SK-N-SH (cell line): Measurements from ENCODE around the gene RNF8.

Source experiments
- GABPA ChIP-seq: IDR thresholded peaks from 2 replicates; pipeline ENCODE4 v1.4.0; 2012; ENCODE audit warnings: low read depth, mild to moderate bottlenecking
- SMC3 ChIP-seq: IDR thresholded peaks from 2 replicates; pipeline ENCODE4 v1.6.1; 2012; ENCODE audit warnings: low read depth, low read length, improper control_type of control experiment
- TAF1 ChIP-seq: IDR thresholded peaks from 2 replicates; pipeline ENCODE4 v1.6.1; 2012; ENCODE audit warnings: low read depth, mild to moderate bottlenecking, low read length, moderate library complexity, borderline replicate concordance
- TF ChIP-seq, protein P1 (sequence below): fragments of 200-600 bp; sonication (generic); IDR thresholded peaks from 2 replicates; pipeline ENCODE4 v1.6.1; 2017; ENCODE audit warnings: antibody characterized with exemption, mild to moderate bottlenecking, moderate library complexity
- TF ChIP-seq, protein P2 (sequence below): IDR thresholded peaks from 2 replicates; pipeline ENCODE4 v1.4.0; 2012; ENCODE audit warnings: low read depth

GRCh38 chr6:37321101-37321500, 32.7 kb upstream of the RNF8 start:
- TF ChIP-seq GABPA, result no peak
- TF ChIP-seq SMC3, result no peak
- TF ChIP-seq, protein P1, sequence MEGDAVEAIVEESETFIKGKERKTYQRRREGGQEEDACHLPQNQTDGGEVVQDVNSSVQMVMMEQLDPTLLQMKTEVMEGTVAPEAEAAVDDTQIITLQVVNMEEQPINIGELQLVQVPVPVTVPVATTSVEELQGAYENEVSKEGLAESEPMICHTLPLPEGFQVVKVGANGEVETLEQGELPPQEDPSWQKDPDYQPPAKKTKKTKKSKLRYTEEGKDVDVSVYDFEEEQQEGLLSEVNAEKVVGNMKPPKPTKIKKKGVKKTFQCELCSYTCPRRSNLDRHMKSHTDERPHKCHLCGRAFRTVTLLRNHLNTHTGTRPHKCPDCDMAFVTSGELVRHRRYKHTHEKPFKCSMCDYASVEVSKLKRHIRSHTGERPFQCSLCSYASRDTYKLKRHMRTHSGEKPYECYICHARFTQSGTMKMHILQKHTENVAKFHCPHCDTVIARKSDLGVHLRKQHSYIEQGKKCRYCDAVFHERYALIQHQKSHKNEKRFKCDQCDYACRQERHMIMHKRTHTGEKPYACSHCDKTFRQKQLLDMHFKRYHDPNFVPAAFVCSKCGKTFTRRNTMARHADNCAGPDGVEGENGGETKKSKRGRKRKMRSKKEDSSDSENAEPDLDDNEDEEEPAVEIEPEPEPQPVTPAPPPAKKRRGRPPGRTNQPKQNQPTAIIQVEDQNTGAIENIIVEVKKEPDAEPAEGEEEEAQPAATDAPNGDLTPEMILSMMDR, result no peak
- TF ChIP-seq, protein P2, sequence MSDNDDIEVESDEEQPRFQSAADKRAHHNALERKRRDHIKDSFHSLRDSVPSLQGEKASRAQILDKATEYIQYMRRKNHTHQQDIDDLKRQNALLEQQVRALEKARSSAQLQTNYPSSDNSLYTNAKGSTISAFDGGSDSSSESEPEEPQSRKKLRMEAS, result no peak
- TF ChIP-seq TAF1, result no peak
